ENCODE data around the gene TRPV2. TPM values are rescaled to one million over a fixed set of nuclear protein-coding genes. Genes with fewer than 3 reads are reported as not detected.

Gene TRPV2
- total and polyA plus RNA-seq, 2 experiments from 2014 or later = 1.7 to 3.2 TPM

DNA sequence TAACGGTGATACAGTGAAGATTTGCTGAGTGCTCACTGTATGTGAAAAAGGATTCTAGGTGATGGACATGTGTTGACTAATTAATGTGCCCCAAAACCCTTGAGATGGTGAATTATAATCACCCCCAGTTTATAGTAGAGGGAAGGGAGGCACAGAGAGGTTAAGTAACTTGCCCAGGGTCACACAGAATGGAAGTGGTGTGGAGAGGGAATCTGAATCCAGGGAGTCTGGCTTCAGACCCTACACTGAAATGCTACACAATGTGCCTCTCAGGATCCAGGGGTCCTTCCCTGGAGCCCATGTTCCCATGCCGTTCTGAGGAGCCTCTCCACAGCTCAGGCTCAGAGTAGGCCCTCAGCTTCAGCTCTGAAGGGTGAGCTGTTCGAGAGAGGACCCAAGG is 11.6 kb downstream of the TRPV2 start:
- no peak for DNase-seq (ENCODE audit: low spot score)
- H2AFZ ChIP-seq = no peak overlapping the region
- no peaks in the 10 kb centered on the region for H3K9me2 ChIP-seq (ENCODE audit: insufficient read depth)
- no peak overlapping the region for H3K27ac ChIP-seq (ENCODE audit: low read depth)
- H3K4me2 ChIP-seq = no peak overlapping the region
- H3F3A ChIP-seq (replicated peaks; ENCODE audit: low read depth) = no peaks in the 10 kb centered on the region
- Mint-ChIP-seq H3K4me3 (no peak overlapping the region), H3K36me3 (ENCODE audit: low read depth) (no peaks in the 10 kb centered on the region), H3K4me1 (peaks cover 4% of the 10 kb centered on the region; the same call in 1 of the 3 replicates), H3K27me3 (ENCODE audit: insufficient read depth, low read depth, poor library complexity) (peaks cover 2% of the 10 kb centered on the region), H3K9me3 (no peaks in the 10 kb centered on the region), H3K27ac (no peak overlapping the region)
- no peak for ATAC-seq
- H3K27me3 ChIP-seq (ENCODE audit: insufficient read depth) = no peaks in the 10 kb centered on the region
- H3K4me3 ChIP-seq = no peak overlapping the region
- H3K36me3 ChIP-seq (ENCODE audit: insufficient read depth) = no peaks in the 10 kb centered on the region
- no peaks in the 10 kb centered on the region for H4K20me1 ChIP-seq (replicated peaks; ENCODE audit: insufficient read depth)
- no peaks in the 10 kb centered on the region for H3K79me2 ChIP-seq (replicated peaks; ENCODE audit: insufficient read depth)
- TF ChIP-seq, protein P1, sequence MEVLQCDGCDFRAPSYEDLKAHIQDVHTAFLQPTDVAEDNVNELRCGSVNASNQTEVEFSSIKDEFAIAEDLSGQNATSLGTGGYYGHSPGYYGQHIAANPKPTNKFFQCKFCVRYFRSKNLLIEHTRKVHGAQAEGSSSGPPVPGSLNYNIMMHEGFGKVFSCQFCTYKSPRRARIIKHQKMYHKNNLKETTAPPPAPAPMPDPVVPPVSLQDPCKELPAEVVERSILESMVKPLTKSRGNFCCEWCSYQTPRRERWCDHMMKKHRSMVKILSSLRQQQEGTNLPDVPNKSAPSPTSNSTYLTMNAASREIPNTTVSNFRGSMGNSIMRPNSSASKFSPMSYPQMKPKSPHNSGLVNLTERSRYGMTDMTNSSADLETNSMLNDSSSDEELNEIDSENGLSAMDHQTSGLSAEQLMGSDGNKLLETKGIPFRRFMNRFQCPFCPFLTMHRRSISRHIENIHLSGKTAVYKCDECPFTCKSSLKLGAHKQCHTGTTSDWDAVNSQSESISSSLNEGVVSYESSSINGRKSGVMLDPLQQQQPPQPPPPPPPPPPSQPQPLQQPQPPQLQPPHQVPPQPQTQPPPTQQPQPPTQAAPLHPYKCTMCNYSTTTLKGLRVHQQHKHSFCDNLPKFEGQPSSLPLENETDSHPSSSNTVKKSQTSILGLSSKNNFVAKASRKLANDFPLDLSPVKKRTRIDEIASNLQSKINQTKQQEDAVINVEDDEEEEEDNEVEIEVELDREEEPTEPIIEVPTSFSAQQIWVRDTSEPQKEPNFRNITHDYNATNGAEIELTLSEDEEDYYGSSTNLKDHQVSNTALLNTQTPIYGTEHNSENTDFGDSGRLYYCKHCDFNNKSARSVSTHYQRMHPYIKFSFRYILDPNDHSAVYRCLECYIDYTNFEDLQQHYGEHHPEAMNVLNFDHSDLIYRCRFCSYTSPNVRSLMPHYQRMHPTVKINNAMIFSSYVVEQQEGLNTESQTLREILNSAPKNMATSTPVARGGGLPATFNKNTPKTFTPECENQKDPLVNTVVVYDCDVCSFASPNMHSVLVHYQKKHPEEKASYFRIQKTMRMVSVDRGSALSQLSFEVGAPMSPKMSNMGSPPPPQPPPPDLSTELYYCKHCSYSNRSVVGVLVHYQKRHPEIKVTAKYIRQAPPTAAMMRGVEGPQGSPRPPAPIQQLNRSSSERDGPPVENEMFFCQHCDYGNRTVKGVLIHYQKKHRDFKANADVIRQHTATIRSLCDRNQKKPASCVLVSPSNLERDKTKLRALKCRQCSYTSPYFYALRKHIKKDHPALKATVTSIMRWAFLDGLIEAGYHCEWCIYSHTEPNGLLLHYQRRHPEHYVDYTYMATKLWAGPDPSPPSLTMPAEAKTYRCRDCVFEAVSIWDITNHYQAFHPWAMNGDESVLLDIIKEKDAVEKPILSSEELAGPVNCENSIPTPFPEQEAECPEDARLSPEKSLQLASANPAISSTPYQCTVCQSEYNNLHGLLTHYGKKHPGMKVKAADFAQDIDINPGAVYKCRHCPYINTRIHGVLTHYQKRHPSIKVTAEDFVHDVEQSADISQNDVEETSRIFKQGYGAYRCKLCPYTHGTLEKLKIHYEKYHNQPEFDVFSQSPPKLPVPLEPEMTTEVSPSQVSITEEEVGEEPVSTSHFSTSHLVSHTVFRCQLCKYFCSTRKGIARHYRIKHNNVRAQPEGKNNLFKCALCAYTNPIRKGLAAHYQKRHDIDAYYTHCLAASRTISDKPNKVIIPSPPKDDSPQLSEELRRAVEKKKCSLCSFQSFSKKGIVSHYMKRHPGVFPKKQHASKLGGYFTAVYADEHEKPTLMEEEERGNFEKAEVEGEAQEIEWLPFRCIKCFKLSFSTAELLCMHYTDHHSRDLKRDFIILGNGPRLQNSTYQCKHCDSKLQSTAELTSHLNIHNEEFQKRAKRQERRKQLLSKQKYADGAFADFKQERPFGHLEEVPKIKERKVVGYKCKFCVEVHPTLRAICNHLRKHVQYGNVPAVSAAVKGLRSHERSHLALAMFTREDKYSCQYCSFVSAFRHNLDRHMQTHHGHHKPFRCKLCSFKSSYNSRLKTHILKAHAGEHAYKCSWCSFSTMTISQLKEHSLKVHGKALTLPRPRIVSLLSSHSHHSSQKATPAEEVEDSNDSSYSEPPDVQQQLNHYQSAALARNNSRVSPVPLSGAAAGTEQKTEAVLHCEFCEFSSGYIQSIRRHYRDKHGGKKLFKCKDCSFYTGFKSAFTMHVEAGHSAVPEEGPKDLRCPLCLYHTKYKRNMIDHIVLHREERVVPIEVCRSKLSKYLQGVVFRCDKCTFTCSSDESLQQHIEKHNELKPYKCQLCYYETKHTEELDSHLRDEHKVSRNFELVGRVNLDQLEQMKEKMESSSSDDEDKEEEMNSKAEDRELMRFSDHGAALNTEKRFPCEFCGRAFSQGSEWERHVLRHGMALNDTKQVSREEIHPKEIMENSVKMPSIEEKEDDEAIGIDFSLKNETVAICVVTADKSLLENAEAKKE (CRISPR knock-in tag; IDR thresholded peaks at IDR 0.05) = no peak
- no peak for TF ChIP-seq ZNF331 (CRISPR knock-in tag; IDR thresholded peaks at IDR 0.05; ENCODE audit: low read depth)
- TF ChIP-seq, protein P2, sequence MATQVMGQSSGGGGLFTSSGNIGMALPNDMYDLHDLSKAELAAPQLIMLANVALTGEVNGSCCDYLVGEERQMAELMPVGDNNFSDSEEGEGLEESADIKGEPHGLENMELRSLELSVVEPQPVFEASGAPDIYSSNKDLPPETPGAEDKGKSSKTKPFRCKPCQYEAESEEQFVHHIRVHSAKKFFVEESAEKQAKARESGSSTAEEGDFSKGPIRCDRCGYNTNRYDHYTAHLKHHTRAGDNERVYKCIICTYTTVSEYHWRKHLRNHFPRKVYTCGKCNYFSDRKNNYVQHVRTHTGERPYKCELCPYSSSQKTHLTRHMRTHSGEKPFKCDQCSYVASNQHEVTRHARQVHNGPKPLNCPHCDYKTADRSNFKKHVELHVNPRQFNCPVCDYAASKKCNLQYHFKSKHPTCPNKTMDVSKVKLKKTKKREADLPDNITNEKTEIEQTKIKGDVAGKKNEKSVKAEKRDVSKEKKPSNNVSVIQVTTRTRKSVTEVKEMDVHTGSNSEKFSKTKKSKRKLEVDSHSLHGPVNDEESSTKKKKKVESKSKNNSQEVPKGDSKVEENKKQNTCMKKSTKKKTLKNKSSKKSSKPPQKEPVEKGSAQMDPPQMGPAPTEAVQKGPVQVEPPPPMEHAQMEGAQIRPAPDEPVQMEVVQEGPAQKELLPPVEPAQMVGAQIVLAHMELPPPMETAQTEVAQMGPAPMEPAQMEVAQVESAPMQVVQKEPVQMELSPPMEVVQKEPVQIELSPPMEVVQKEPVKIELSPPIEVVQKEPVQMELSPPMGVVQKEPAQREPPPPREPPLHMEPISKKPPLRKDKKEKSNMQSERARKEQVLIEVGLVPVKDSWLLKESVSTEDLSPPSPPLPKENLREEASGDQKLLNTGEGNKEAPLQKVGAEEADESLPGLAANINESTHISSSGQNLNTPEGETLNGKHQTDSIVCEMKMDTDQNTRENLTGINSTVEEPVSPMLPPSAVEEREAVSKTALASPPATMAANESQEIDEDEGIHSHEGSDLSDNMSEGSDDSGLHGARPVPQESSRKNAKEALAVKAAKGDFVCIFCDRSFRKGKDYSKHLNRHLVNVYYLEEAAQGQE (IDR thresholded peaks at IDR 0.05; ENCODE audit: unreplicated experiment) = no peak
- no peak for TF ChIP-seq ZNF114 (CRISPR knock-in tag; IDR thresholded peaks at IDR 0.05)
- no peak for TF ChIP-seq NANOG (IDR thresholded peaks at IDR 0.05; ENCODE audit: borderline replicate concordance)
- no peak for TF ChIP-seq EZH2phosphoT487 (IDR thresholded peaks at IDR 0.05; ENCODE audit: unreplicated experiment)
- TF ChIP-seq, protein P3, sequence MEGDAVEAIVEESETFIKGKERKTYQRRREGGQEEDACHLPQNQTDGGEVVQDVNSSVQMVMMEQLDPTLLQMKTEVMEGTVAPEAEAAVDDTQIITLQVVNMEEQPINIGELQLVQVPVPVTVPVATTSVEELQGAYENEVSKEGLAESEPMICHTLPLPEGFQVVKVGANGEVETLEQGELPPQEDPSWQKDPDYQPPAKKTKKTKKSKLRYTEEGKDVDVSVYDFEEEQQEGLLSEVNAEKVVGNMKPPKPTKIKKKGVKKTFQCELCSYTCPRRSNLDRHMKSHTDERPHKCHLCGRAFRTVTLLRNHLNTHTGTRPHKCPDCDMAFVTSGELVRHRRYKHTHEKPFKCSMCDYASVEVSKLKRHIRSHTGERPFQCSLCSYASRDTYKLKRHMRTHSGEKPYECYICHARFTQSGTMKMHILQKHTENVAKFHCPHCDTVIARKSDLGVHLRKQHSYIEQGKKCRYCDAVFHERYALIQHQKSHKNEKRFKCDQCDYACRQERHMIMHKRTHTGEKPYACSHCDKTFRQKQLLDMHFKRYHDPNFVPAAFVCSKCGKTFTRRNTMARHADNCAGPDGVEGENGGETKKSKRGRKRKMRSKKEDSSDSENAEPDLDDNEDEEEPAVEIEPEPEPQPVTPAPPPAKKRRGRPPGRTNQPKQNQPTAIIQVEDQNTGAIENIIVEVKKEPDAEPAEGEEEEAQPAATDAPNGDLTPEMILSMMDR (conservative IDR thresholded peaks at IDR 0.05; ENCODE audit: low read depth in 2 of 2) = no peak
- TF ChIP-seq CREB1 (CRISPR knock-in tag; IDR thresholded peaks at IDR 0.05; ENCODE audit: low read depth) = no peak
- no peak for TF ChIP-seq POLR2AphosphoS5 (IDR thresholded peaks at IDR 0.05; ENCODE audit: low read depth)
- TF ChIP-seq JUNB (IDR thresholded peaks at IDR 0.05; ENCODE audit: unreplicated experiment) = no peak
- no peak for TF ChIP-seq STAT1 (IDR thresholded peaks at IDR 0.05; ENCODE audit: unreplicated experiment)
- no peak for TF ChIP-seq EZH2 (IDR thresholded peaks at IDR 0.05; ENCODE audit: low read depth, unreplicated experiment)
- TF ChIP-seq, protein P4, sequence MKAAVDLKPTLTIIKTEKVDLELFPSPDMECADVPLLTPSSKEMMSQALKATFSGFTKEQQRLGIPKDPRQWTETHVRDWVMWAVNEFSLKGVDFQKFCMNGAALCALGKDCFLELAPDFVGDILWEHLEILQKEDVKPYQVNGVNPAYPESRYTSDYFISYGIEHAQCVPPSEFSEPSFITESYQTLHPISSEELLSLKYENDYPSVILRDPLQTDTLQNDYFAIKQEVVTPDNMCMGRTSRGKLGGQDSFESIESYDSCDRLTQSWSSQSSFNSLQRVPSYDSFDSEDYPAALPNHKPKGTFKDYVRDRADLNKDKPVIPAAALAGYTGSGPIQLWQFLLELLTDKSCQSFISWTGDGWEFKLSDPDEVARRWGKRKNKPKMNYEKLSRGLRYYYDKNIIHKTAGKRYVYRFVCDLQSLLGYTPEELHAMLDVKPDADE (IDR thresholded peaks at IDR 0.05) = no peak
- H3K4me1 ChIP-seq (ENCODE audit: insufficient read depth) = no peaks in the 10 kb centered on the region

Data from GM23338 (cell line).